CD4-positive, alpha-beta T cell treated with Interleukin-1 beta for 1 hour (primary cell): ENCODE measurements around the gene PAX9.

ENCODE experiments used
- DNase-seq, 2 donors: peaks; one replicate each; pipeline ENCODE4 v3.0.0-alpha.2; 2020 to 2022

Gene PAX9

DNA sequence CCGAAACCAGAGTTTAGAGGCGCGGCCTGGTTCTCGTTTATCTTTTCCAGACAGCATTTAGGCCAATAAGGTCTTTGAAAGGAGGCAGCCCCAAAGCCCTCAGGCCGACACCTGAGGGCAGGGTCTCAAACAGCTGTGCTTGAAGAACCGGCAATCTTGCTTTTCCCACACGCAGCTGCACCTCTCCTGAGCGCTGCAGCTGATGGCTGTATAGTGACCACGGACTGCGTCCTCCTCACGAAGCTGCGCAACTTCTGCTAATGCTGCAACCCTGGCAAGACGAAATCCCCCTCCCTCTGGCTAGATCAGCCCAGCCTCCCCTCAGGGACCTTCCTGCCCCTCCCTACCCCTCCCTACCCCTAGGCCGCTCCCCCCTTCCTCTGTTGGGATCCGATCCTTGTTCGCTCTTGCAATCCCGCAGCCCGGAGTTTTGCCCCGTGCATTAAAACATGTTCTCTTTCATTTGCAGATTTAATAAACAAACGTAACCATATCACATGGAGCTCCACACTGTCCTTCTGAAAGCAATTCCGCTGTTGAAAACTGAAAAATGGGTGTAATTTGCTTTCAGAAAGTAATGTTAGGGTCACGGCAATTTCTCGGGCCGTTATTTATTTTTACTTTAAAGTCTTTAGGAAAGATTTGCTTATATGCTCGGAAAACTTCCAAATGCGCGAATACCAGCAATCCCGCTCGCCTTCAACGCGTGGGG, 4.8 kb upstream of the PAX9 start:
- no peak for DNase-seq

DNA sequence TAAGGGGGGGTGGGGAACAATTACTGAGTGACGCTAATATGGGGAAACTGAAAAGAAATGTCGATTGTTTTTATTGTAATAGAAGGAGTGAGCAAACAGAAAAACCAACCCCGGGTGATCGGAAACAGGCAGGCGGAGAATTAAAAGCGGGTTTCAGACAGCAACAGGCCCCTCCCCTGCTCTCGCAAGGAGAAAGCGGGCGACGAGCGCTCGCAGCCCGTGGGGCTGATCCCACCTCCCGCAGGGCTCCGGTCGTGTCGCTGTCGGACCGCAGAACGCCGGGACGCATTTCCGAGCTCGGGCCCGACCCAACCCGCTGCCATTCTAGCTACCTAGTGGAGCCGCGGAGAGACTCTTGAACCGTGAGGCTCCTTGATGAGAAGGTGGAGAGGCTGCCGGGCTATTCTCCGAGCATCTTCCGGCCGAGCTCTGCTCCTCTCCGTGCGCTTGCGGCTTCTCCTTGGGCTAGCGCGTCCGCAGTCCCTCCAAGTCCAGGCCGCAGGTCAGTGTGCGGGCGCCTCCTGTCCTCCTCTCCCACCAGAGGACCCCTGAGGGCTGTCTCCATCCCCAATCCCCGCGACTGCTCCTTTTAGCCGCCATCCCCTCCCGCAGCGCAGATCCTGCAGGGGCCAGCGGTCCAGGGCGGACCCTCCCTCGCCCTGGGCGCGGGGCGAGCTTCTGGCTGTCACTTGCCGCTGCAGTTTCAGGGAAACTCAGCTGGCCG, 4.1 kb upstream of the PAX9 start:
- DNase-seq, result no peak

DNA sequence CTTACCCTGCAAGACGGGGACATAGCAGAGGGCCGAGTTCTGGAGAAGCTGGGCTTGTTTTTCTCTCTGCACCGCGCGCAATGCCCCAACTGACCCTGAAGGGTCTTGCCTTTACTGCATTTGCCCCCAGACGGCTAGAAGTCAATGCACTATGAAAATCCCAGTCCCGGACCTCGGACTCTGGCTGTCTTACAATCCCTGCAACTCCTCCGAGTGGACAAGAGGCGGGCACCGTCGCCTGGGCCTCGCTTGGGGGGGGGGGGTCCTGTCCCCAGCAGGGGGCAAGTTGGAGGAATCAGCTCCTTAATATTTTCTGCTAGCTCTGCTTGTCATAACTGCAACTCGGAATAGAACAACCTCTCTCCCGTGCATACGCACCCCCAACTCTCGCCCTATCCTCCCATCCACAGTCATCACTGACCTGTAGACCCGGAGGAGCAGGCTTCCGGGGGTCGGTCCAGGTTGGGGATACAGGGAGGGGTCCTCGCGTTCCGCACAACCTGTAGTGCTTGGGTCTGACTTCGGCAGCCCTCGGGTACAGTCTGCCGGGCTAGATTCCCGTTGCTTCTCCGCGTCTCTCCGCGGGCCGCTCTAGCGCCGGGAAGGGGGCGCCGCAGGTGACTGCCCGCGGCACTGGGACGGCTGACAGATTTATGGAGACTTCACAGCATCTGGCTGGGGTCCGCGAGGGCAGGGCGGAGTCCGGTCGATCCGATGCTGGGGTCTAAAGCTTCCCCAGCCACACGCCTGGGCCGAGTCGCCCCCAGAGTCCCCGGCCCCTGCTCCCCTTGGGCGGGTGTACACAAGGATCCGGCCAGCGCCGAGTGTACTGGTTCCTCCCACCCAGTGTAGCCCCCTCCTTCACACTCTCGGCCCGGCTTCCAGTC, 3.3 kb upstream of the PAX9 start:
- no peak for DNase-seq

DNA sequence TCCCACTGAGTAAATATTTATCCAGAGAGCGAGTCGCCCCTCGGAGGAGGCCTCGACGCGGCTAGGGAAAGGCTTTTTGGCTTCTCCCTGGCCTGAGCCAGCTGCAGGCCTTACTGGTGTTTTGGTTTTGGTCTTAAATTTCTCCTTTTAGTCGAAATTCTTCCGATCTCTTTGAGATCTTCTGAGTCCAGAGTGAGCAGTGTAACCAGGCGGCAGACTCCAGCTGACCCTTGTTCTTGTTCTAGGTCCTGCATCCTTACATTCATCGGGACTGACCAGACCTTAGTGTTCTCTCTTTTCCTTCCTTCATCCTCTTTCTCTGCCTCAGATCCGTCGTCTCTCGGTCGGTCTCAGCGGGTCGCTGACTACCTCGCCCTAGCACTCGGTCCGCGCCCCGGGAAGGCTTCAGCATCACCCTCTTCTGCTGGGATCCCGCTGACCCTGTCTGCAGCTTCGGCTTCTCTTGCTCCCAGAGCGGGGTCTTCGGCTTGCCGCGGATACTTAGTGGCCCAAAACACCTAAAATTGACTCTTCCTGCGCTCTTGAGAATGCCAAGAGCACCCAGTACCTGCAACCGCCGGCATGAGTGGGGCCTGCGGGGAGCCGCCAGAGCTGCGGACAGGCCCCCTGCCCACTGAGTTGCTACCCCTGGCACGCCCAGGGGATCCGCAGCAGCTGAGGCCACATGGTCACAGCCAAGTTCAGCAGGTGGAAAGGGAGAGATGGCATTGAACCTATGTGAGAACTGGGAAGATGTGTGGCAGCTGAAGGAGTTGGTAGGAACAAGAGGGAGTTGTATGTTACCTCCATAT, 2.4 kb upstream of the PAX9 start:
- no peak for DNase-seq

DNA sequence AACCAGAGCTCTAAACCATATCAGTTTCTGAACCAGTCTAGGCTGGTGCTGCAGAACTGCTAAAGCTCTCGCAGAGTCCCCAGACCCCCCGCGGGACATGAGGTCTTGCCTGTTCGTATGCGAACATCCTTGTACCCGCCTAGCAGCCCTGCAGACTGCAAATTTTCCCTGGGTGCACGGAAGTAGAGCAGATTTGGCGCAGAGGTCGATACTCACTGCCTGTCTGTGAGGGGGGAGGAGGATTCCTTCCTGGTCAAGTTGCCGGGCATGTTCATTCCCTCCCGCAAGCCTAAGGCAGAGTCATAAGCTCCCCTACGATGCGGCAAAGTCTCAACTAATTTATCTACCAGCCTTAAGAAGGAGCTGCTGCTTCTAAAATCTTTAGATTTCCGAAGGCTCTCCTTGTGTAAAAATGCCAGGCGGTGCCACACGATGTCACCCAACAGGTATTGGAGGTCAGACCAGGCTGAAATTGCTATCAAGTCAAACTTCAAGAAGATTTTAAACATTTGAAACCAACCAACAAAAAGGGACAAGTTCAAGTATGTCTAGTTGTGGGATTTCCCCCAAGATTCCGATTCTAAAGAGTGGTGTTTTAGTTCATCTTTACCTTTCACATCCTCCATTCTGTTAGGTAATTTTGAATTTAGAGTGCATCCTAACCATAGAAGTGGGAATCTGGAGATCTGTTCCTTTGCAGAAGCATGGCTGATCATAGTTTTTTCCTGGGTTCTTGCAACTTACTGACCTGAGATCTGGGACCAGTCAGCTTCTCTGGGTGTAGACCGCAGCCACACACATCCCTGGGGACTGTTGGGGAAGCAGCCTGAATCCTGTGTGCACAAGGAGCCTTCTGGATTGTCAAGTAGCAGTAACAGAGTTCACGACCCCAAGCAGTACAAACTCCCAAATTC, 1.6 kb upstream of the PAX9 start:
- no peak for DNase-seq

DNA sequence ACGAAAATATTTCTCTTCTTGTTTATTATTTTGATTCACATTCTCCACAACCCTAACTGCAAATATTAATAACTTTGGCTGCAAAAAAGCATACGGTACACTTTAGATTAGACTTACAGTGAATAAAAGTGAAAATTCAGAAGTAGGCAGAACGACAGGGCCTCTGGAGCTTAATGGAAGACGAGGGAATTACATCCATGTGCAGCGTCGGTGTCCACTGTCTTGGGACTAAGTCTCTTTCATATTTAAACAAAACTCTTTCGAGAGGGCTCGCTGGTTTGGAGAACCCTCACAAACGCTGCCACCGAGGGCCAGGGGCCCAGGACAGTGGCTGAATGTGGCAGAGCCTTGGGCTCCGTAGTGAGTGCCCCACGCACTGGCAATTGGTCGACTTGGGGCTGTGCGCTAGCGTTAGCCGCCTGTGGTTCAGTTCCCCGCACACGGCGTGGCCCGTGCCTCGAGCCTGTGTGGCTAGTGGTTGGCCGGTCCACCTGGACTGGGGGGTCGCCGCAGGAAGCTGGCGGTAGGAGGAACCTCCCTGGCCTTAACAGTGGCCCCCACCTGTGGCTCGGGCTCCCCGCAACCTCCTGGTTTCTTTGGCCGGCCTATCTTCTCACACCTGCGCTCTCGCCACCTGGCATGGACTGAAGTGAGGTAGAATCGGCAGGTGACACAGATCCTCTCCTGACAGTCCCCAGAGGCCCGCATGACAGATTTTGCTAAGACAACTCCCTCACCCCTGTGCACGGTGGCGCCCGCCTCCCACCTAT, 739 bp upstream of the PAX9 start:
- no peak for DNase-seq

DNA sequence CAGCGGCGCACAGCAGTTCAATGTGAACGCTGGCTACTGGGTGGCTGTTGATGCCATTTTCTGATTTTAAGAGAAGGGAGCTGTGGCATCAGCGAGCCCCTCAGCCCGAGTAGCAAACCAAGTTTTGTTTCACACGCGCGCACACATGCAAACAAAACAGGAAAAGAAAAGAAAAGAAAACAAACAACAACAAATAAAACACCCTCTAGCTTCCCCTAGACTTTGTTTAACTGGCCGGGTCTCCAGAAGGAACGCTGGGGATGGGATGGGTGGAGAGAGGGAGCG, 540 bp downstream of the PAX9 start:
- DNase-seq, result no peak

DNA sequence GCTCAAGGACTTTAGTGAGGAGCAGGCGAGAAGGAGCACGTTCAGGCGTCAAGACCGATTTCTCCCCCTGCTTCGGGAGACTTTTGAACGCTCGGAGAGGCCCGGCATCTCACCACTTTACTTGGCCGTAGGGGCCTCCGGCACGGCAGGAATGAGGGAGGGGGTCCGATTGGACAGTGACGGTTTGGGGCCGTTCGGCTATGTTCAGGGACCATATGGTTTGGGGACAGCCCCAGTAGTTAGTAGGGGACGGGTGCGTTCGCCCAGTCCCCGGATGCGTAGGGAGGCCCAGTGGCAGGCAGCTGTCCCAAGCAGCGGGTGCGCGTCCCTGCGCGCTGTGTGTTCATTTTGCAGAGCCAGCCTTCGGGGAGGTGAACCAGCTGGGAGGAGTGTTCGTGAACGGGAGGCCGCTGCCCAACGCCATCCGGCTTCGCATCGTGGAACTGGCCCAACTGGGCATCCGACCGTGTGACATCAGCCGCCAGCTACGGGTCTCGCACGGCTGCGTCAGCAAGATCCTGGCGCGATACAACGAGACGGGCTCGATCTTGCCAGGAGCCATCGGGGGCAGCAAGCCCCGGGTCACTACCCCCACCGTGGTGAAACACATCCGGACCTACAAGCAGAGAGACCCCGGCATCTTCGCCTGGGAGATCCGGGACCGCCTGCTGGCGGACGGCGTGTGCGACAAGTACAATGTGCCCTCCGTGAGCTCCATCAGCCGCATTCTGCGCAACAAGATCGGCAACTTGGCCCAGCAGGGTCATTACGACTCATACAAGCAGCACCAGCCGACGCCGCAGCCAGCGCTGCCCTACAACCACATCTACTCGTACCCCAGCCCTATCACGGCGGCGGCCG, 1.1 kb downstream of the PAX9 start:
- no peak for DNase-seq

DNA sequence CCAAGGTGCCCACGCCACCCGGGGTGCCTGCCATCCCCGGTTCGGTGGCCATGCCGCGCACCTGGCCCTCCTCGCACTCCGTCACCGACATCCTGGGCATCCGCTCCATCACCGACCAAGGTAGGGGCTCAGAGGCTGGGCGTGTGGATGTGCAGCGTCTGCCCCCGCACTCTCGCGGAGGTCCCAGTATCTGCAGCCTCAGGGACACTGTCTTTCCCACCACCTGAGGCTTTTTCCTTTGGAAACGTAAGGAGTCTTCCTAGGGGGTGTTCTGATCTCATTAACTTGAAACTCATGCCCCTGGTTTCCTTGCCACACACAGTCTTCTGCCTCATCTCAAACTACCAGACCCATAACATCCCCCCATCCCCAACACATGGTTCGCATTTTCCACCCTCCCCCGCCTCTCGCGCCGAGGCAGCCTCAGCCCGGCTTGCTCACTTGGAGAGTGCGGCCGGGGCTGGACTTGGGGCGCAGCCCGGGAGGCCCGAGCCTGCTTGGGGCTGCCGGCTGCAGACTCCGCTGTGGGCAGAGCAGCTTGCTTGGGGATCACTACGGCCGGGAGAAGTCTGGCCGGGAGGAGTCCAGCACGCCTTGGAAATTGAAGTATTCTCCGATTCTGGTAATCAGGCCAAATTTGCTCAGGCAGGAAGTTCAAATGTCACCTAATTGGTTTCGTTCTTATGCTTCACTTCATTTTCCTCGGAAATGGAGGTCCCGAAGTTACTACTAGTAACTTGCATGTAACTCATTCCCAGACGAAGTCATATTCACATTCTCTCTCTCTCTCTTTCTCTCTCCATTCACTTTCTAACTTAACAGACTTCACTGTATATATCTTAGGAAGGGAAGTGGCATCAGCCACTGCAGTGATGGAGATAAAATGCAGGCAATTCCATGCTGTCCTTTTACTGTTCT, 2.0 kb downstream of the PAX9 start:
- no peak for DNase-seq

DNA sequence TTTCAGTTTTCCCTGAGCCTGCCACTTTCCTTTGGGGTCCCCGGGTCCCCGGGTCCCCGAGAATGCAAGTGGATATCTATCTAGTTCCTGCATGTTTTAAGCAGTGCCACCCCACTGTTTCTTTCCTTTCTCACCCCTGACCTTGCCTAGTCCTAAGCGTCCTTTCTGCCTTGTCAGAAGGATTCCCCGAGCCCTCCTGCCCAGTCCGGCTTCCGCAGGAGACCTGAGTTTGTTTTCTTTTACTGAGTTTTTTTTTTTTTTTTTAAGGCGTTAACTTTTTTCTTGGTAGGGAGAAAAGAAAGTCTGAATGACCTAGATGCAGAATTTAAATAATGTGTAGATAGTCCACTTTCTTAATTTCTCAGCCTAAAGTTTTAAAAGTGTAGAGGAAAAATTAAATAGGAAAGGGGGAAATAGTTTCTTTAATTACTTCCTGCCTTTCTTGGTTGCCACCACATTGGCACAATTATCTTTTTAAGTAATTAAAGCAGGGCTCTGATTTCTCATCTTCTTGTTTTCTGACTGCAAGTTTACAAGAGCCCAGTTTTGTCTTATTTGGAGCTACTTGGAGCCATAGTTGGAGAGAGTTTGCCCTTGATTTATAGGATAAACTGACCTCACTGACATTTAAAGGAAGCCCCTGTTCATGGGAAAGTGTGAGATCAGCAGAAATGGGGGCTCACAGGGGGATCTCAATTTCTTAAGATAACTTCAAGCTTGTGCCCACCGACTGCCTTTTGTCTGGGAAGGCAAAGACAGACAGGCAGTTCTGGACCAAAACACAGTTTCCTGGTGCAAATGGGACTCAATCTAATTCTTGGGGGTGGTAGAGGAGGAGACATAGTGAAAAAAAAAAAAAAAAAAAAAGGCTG, 2.9 kb downstream of the PAX9 start:
- DNase-seq, result no peak

DNA sequence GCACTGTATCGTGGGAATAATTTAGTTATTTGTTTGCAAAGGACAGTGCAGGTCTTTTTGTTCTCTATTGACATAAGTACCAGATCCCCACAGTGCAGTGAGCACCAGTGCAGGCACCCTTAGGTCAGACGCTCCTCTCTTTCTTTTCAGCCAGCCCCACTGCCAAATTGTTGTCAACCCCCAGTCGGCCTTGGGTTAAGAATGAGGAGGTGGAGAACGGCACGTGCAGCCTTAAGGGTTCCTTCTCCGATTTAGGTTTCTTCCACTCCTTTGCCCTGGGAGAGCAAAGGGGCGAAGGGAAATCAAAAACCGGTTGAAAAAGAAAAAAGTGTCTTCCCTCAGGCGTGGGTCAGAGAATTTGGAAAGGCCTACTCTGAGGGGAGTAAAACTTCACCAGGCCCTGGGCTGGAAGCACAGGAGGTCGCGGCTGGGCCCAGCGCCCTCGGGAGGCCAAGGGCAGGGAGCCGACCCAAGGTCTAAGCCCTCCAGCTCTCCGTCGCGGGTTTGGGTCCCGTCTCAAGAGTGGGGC, 4.3 kb downstream of the PAX9 start:
- no peak for DNase-seq

DNA sequence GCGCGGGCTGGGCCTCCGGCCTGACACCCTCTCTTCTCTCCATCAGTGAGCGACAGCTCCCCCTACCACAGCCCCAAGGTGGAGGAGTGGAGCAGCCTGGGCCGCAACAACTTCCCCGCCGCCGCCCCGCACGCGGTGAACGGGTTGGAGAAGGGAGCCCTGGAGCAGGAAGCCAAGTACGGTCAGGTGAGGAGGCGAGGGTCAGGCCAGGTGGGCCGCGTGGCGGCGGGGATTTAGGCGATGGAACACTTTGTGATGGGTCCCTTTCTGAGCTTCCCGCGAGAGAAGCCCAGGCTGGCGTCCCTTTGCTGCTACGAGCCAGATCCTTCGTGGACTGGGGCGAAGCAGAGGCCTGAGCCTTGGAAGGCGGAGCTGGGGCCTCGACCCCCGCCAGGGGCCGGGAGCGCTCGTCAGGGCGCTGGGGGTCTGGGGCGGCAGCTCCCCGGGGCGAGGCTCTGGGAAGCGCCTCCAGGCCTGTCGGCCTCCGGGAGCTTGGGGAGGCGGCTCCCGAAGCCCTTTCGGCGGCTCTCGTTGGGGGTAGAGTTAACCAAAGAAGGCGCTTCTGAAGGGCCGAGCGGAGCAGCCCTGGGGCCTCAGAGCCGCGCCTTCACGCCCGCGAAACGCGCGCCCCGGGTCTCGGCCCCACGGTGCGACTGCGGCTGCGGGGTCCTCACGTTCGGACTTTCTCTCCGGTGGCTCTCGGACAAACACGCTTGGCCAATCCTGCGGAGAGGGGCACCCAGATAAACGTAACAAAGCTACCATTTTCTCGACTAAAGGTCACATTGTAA, 5.0 kb downstream of the PAX9 start:
- no peak for DNase-seq

DNA sequence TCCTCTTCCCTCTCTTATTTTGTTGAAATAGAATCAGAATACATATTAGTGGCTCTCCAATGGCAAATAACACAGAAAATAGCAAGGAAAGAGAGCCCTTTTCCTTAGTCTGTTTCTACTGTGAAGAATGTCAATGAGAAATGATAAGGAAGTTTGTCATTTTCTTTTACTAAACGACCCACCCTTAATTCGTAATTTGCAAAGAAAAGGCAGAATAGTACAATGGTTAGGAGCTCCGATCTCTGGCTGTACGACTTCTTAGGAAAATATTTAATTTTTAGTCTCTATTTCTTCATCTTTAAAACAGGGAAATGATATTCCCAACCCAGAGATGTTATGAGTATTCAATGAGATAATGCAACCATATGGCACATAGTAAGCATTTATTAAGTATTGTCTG, 6.0 kb downstream of the PAX9 start:
- no peak for DNase-seq

DNA sequence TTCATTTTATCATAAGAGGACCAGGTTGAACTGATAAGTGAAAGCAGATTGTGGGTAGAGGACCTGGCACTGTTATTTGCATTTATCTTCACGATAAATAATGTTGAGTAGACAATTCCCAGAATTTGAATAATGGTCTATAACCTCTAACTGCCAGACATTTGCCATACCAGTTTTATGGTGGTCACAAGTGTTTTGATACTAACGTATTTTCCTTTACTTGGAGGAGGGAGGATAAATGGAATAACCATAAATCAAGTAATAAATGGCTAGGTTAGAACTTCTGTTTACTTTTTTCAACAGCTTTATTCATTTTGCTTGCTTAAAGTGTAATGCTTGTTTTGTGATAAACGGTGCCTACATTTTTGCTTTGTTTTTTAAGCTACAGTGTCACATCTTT, 9.5 kb downstream of the PAX9 start:
- no peak for DNase-seq

DNA sequence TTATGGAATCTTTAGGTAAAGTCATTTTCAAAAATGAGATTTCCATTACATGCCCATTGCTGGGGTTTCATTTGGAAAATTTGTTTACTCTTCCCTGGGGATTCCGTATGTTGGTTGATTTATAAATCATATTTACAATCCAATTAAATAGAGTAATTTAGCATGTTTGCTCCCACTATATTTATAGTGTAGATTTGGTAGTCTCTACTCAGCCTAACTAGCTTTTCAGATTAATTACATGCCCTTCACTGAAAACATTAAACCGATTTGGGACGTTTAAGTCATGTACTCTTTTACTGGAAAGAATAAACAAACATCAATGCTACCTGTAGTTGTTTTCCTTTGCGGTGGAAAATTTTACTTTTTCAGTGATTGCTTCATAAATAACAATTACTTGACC, 10.4 kb downstream of the PAX9 start:
- no peak for DNase-seq

DNA sequence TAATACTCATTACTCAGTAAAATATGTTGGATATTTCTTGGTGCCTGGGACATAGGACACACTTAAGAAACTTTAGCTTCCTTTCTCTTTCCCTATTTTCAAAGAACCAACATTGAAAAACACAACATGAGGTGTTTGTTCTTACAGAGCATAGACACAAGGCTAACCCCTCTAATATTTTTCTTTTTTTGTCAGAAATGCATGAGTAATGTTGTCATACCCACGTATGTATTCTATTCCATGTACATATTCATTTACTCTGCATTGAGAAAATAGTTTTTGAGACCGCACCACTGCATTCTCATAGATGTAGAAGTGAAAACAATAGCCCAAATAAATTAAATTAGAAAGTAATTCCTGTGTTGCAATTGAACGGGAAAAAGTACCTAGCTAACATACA, 13.0 kb downstream of the PAX9 start:
- no peak for DNase-seq

DNA sequence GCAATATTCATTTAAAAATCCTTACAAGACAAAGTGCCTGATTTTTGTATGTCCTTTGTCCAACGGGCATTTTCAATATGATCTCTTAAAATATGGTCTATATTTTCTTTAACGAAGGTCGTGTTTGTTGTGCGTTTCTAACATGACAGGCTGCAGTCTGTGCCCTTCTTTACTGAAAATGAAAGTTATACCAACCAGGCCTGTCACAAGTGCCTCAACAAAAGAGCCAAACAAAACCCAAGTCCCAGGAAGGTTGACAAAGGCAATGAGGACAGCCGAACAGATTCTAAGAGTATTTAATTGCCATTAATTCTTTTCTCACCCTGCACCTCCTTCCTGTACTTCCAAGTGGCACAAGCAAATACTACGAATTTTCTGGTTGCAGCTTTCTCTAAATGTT, 13.9 kb downstream of the PAX9 start:
- no peak for DNase-seq
